Measurements from ENCODE around the gene SSUH2.
"Not testable (repeated sequence)": the region's sequence is repeated elsewhere in the genome, so short reads cannot be mapped to it uniquely, and the experiment has no call there.

SSUH2 gene

GRCh38 chr3:8658306-8659212 lies 14.0 kb upstream of the SSUH2 start:
- DNase-seq = no peak

GRCh38 chr3:8657804-8658305 lies 13.3 kb upstream of the SSUH2 start:
- DNase-seq = no peak

DNA sequence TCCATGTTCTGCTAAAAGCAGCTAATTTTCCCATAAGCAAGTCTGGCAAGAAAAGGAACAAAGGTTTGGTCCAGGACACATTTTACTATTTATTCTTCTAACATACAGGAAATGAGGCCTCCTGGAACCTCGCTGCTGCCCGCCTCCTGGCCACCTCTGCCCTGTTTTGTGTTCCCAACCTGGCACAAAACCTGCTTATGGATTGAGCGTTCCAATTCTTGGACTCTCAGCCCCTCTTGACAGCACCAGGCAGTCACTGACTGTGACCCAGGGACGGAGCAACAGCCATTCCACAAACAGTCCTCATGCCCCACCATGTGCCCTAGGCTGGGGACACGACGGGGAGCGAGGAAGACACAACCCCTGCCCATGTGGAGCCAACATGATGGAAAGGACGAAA lies 11.6 kb upstream of the SSUH2 start:
- no peak for DNase-seq

GRCh38 chr3:8655387-8655835 lies 10.8 kb upstream of the SSUH2 start:
- no peak for DNase-seq

GRCh38 chr3:8654572-8655329 lies 10.2 kb upstream of the SSUH2 start:
- DNase-seq = not testable (repeated sequence)

GRCh38 chr3:8653800-8654408 lies 9.3 kb upstream of the SSUH2 start:
- DNase-seq = no peak

DNA sequence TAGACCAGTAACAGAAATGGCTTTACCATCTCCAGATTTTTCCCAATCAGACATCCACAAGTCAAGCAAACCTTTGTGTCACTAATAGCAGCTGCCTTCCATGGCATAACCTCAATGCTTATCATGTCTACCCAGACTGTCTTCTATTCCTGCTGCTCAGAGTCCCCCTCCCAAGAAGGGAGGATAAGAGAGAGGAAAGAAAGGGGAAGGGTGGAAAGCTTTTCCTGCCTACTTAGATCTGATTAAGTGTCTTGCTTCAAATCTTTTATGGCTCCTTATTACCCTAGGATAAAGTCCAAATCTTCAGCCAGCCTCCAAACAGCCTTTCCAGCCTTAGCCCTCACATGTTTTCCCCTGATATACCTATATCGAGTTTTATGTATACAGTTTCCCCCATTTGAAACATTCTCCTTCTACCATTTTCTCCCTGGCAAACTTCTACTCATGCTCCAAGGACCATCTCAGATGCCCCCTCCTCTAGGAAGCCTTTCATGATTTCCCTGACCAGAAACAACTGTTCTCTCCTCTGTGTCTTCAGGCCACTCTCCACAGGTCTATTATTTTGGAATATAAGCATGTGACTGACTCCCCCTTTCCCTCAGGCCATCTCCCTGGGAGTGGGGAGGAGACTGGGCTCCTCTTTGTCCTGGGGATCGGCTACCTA lies 7.9 kb upstream of the SSUH2 start:
- DNase-seq = no peak

GRCh38 chr3:8651418-8652323 lies 7.1 kb upstream of the SSUH2 start:
- no peak for DNase-seq

DNA sequence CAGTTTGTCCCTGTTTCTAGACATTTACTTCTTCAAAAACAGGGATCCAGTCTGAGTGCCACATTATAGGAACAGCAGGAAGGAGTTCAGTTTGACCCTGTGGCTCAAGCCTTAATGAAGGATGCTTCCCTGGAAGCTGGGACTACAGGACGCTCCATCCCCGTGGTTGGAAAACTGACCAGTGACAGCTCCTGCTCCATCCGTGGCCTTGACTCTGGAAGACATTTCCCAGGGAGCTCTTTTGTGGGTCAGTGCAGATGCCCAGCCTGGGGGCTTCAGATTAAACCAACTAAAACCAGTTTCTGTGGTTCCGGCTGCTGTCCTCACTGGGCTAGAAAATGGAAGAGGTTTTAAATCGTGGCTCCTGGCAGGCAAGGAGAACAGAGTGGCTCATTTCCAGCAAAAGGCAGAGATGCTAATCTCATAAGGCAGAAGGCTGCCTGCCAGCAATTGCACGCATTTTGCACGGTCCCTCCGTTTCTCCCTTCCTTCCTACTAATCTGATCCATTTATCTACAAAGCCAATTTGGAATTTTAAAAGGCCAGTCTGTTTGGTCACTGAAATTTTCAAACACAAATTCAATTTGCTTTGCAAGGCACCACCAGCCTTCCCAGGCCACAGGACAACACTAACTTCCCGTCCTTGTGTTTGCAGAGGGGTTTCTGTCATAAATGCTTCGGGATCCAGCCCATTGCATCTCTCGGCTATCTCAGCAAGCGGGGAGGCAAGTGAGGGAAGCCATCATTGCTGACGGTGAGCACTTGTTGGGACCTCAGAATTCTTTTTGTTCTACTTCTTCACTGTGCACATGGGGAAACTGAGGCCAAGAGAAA lies 6.2 kb upstream of the SSUH2 start:
- DNase-seq = no peak

DNA sequence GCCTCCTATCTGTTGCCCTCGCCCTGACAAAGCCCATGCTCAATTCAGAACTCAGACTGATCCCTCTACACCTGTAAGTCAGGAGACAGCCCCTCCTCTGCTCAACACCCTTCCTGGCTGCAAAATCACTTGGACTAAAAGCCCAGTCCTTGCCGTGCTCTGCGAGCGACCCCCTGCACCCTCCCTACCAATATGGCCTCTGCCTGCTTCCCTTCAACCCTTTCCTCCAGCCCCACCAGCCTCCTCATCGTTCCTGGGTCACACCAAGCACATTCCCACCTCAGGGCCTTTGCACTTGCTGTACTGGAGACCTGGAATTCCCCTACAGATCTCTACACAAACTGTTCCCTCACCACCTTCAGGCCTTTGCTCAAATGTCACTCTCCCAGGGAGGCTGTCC lies 5.2 kb upstream of the SSUH2 start:
- no peak for DNase-seq

DNA sequence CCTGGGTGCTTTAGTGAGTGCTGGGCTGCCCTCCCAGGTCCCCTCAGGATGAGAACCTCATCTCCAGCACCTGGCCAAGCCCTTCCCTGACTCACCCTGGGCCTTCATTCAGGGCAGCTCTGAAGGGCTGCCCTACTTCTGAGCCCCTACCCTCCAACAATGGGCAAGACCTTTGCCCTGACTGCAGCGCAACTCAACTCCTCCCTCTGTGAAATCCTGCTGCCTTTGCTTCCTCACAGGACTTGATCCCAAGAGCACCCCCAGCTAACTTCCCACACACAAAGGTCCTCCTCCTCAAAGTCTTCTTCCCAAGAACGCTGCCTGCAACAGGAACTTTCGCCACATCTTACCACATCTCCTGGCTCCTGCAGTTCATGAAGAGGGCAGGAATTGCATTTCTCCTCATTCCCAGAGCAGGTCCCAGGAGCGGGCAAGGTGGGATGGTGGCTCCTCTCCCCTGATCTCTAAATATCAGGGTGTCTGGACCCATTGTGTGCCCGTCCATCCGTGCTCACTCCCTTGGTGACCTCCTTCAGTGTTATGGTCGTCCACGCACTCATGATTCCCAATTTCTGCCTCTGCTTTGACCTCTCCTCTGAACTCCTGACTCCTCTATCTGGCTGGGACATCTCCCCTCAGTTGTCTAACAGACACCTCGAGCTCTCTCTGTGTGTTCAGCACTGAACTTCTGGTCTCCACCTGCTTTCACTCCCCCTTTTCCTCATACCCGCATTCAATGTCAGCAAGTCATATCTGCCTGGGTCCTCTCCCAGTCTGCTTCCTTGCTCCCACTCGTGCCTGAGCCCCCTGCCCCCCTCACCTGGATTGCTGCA lies 4.5 kb upstream of the SSUH2 start:
- DNase-seq = no peak

- DNase-seq = no peak
These were observed 2.8 kb upstream of the SSUH2 start for GRCh38 chr3:8647137-8647985.

DNA sequence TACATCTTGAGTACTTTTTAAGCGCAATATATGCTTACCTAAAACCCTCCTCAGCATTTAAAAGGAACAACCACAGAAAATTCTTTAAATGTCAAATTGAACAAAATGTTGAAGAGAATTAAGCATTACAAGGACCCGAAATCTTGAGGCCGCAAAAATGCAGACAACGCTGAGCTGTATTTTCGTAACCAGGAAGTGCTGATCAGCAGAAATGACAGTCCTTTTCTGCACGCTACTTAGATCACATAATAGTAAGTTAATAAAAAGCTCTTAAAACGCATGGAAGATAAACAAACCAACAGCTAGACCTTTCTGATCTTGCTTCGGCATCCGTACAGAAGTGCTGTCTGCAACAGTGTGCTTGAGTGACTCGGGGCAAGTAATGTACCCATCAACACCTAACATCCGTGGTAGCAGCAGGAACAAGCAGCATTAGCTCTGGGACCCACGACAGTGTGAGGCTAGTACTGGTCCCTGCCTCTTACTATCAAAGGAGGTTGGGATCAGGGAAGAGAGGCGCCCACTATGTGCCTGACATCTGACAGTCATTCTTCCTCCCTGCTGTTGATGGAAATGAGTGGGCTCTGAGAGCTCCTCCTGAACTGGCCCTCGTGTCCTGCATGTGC lies 1.8 kb upstream of the SSUH2 start:
- no peak for DNase-seq

- no peak for DNase-seq
These were observed 1.1 kb upstream of the SSUH2 start for GRCh38 chr3:8645712-8646111.

- no peak for DNase-seq
These were observed 769 bp downstream of the SSUH2 start for GRCh38 chr3:8643693-8644365.

- no peak for DNase-seq
These were observed 2.6 kb downstream of the SSUH2 start for GRCh38 chr3:8642001-8642400.

DNA sequence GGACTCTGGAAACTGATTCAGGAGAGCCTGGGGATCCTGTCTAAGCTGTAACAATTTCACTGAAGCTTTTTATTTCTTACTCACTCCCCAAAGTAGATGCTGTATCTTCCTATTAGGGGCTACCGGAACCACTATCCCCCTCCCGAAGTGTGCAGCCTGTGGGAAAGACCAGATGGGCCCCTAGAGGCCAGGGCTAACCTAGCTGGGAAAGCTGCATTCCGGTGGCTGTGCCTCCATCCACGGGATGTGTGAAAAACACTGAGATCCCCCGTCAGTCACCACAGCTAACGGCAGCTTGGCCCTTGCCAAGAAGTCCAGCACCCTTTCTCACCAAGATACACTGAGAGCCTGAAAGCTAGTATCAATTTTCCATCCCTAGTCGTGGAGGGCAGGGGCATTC lies 3.1 kb downstream of the SSUH2 start:
- DNase-seq = no peak

DNA sequence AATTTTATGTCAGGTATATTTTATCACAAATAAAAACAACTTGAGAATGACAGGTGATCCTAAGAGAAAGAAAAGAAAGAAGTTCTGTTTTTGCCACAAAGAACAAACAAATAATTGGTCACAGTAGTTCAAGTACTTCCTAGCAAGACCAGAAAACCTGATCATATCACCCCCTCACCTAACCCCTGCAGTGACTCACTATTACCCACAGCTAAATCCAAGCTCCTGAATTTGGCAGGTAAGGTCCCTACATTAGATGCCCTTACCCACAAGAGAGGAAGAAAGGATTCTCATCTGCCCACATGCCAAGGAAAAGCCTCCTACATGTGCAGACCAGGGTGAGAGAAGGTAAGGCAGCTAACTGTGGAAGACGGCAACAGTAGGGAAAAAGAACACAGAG lies 4.4 kb downstream of the SSUH2 start:
- DNase-seq = no peak
